Stimulated activated CD4-positive, alpha-beta T cell treated with anti-CD3 and anti-CD28 coated beads, Interleukin-15, amount 100 ng/mL, for 48 hours (primary cell): ENCODE results near the gene SPINK5.

Source experiments
- DNase-seq, 2 donors: peaks; one replicate each; pipeline ENCODE4 v3.0.0-alpha.2; 2020; ENCODE audit warnings: low read depth in 2 of 2

The SPINK5 gene

DNA sequence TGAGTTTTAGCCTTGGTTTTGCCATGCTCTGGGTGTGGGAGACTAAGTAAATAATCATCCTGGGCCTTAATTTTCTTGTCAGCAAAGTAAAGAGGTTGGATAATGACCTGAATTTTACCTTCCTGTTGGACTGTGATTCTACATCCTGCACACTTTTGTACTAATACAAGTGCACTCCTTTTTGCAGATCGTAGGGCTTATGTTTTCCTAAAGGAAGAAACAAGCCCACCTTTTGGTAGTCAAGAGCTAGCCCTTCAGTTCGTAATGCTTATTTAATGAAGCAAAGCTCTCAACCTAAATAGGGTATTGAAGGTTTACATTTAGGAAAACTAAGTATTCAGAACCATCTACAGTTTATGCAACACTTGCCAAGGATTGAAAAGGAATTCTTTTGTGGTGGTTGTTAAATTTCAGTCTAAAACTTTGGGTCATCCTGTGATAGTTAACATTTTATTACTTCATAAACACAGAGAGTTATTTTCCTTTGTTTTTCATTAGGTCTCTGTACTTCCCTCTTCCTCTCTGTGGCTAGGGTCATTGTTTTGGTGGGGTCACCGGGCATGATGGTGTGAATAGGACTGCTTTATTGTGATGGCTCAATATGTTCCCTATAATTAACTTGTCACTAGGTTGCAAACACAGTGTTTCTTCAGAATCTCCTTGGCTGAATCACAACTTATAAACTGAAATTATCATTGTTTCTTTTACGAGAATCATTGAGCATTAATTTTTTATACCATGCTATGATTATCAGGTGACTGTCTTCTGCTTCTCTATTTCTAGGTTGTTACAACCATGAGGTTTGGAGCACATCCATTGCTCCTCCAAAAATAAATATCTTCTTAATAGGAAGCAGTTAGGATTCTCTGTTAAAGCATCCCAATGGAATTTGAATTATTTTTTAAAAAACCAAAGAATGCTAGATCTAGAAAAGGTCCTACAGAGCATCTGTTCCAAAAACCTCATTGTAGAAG is 28.5 kb downstream of the SPINK5 start:
- DNase-seq = no peak

DNA sequence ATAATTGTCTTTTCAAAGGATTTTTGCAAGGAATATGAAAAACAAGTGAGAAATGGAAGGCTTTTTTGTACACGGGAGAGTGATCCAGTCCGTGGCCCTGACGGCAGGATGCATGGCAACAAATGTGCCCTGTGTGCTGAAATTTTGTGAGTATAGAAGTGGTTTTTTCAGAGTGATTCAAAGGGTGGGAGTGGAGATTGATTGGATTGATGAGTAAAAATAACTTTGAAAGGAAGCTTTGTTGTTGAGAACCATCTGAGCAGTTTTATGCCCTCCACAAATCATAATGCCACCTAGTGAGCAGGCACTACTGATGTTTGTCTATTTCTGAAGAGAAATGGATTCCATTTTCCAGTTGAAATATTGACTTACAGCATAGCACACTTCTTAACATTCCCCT is 30.6 kb downstream of the SPINK5 start:
- no peak for DNase-seq

DNA sequence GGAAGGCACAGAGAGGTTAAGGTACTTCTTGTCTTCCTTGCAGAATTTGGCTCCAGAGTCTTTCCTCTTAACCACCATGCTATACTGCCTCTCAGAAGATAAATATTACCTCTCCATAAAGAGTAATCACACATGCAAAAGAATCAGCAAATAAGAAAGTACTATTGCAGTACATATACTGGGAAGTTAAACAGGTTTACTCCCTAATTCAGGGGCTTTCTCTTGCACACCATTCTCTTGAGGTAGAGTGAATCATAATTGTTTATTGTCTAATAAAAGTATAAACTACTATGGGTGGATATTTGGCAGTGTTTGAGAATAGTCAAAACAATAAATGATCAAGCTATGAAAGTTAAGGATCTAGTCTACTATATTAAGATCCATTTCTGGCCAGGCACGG is 40.4 kb downstream of the SPINK5 start:
- no peak for DNase-seq

DNA sequence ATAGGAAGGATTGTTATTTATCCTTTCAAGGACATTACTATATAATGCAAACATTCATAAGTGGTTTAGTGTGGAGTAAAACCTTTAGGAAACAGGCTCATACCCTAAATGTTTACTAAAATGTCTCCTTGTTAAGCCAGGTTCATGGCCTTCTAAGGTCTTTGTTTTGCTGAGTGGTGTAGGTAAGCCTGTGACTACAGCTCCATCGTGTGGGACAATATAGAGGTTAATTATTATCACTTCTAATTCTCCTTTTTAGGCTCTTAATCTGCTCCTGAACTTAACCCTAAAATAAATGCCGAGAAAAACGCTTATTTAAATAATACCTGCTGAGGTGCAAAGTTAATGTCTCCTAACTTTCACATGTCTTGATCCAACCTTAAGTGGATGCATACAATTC is 43.8 kb downstream of the SPINK5 start:
- no peak for DNase-seq

DNA sequence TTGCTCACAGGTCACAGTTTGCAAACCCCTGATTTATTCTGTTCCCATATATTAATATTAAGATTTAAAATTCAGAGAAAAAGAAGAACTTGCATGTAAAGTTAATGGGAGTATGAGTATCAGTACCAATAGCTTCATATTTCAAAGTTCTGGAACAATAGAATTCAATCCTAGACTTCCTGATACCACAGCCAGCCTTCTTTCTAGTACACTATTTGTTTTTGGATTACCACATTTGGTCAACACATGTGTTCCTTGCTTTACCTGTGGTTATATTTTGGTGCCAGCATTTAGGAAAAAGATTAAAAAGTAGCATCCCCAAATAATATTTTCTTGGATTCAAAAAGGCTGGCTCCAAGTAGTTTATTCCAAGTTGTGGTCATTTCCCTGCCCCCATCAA is 49.5 kb downstream of the SPINK5 start:
- DNase-seq = no peak

DNA sequence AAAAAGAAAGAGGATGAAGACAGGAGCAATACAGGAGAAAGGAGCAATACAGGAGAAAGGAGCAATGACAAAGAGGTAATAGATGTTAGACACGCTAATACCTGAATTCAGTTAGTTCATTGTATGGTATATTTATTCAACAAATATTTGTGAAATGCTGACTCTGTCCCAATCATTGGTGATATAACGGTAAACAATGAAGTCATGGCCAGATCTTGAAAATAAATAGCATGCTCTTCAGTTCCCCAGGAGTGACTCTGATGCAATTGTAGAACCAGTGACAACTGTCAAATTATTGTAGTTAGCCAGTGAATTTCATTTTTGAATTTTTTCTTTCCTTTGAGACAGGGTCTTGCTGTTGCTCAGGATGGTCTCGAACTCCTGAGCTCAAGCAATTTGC is 56.5 kb downstream of the SPINK5 start:
- DNase-seq = no peak

DNA sequence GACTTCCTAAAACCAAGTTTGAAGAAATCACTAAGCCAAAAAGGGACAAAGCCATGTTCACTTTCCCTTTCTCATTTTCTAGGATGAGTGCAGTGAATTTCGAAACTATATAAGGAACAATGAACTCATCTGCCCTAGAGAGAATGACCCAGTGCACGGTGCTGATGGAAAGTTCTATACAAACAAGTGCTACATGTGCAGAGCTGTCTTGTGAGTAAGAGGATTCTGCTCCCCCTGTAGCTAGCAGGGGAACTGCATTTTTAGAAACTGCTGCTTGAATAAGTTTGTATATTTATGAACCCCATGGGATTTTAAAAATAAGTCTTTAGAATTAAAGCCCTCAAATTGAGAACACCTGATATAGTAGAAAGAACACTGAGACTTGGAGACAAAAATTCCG is 61.9 kb downstream of the SPINK5 start:
- DNase-seq = no peak

DNA sequence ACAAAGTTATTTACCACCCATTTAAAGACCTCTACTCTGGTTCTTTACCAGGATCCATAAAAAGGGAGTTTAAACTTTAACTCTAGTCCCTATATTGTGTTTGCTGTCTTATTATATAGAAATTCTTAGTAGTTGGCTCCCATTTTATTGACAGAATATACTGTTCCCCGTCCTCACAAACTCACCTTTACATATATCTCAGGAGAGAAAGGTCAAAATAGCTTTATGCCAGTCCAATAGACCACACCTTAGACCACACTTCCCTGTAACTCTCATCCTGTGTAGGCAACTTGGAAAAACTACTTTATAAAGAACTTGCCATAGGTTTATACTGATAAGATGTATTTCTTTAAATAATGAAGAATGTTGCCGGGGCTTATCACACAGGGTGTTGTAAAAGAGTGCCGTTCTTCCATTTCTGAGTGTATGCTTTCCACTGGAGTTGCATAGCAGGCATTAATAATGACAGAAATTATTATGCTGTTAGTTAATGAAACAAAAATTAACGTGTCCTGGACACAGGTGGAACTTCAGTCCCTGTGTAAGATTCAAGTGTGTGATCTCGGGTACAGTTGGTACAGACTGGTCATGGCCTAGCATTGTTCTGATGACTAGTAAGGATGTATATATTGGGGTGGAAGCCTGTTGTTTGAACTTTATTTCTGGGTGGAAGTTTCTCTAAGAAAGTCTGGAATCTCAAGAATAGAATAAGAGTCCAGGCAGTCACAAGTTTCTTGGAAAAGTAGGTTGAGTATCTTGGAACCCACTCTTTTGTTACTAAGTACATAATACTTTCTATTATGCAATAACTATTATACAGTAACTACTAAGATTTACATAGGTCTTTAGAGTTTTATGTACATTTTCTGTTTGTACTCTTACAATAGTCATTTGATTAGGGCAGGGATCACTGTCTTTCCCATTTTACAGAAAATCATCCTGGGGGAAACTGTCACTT is 71.6 kb downstream of the SPINK5 start:
- DNase-seq = no peak

DNA sequence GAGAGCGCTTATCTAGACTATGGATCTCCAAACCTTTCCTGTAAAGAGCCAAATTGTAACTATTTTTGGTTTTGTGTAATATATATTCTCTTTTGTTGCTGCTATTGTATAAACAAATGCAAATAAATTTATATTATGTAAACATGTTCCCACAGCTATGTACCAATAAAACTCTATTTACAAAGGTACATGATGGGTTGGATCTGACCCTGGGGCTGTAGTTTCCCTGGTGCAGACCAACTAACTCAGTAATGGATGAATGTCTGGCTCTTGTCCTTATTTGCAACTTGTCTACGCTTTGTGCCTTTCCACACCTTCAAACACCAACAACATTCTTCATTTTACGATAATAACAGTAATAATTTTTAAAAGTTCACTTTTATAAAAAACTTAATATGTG is 77.1 kb downstream of the SPINK5 start:
- DNase-seq = no peak

DNA sequence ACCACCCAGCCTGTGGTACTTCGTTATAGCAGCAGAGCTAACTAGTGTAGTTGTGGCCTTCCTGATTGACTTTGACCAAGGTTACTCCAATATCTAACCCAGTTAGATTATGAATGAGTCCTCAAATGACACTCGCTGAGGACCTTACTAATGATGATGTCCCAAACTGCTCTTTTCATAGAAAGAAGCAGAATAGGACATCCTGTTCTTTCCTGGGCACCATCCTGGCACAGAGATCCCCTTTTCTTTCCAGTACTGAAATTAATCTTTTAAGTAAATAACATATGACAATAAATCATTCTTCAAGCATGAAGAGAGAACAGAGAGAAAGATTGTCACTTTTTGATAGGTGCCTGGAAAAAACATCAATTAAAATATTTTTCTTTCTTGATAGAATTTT is 77.9 kb downstream of the SPINK5 start:
- DNase-seq = no peak

DNA sequence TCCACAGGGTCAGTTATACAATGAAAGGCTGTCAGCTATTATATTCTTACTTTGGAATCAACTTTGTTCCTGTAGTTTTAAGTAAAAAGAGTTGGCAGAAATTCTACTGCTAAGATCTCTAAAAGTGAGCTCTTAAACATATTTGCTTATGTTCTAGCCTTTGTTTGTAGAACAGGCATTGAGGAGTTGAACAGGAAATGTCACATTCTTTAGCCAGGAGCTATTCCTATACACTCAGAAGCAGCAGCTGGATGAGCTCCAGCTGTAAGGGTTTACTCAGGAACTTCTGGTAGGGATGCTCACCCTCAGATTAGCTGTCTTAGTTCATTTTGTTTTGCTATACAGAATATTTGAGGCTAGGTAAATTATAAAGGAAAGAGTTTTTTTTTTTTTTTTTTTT is 82.1 kb downstream of the SPINK5 start:
- no peak for DNase-seq

DNA sequence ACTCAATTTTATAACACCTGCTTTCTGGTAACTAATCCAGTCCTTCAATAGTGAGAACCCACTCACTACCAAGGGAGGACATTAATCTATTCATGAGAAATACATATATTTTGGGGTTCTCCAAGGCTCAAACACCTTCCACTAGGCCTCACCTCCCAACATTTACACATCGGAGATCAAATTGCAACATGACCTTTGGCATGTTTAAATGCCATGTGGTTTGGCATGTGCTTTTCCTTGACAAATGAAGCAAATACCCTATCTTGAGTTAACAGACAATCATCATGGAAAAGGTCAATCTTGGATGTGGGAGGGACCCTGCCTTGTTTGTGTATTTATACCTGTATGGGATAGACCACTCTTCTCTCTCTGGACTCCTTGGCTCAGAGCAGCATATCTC is 82.7 kb downstream of the SPINK5 start:
- no peak for DNase-seq

DNA sequence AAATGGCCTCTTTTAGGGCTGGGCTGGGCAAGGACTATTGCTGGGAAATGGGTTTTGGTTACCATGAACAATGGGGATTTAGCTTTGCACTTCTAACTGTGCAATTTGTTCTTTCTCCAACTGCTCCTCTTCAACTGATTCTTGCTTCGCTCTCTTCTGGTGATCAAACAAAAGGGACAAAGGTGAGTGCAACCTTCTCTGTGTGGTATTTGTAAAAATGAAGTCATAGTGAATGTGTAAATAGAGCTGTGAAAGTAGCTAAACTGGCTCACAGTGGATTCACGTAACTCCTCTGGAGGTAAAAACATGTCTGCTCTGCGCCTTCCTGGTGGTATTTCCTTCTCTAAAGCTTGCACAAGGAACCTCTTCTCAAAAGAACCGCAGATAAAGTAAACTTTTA is 83.6 kb downstream of the SPINK5 start:
- DNase-seq = no peak

DNA sequence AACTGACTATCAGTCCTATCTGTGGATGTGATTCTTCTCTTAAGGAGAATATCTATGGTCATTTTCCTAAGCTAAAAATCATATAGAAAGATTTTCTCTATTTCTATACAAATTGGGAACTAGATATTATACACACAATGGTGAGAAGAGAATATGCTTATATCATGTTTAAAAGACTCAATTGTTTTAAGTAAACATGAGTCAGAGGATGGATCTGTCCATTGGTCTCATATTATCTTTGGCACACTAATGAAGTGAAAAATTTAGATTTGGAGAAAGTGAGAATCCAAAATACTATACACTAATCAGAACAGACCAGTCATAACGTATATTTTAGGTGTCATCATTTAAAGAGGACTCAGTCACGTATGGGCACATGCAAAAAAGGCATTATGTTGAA is 88.1 kb downstream of the SPINK5 start:
- DNase-seq = no peak

DNA sequence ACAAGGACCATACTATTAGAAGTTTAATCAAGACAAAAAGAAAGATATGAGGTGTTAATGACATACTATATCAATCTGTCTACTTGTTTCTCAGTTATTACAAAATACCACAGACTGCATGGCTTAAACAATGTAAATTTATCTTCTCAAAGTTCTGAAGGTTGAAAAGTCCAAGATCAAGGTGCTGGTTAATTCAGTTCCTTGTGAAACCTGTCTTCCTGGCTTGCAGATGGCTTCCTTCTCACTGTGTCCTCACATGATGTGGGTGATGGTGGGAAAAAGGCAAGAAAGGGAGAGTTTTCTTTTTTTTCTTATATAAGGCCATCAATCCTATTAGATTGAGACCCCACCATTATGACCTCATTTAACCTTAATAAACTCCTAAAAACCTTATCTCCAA is 89.0 kb downstream of the SPINK5 start:
- no peak for DNase-seq

DNA sequence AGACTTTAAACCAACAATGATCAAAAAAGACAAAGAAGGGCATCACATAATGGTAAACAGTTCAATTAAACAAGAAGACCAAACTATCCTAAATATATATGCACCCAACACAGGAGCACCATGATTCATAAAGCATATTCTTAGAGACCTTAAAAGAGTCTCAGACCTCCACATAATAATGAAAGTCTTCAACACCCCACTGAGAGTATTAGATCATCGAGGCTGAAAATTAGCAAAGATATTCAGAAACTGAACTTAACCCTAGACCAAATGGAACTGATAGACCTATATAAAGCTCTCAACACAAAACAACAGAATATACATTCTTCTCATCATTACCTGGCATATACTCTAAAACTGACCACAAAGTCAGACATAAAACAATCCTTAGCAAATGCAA is 92.8 kb downstream of the SPINK5 start:
- no peak for DNase-seq

DNA sequence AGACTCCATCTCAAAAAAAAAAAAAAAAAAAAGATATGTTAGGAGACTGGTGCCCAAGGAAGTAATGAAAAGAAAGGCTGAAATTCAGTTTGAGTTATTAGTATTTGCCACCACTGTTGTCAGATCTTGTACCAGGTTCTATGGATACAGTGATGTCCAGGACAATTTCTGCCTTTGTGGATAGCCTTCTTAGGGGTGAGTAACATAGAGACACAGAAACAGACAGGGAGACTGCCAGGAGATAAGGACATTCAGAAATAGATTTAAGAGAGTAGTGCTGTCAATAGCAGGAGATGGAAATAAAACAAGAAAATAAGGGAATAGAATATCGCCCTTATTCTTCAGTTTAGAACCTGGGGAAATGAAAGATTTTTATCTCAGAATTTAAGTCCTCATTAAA is 98.3 kb downstream of the SPINK5 start:
- no peak for DNase-seq

DNA sequence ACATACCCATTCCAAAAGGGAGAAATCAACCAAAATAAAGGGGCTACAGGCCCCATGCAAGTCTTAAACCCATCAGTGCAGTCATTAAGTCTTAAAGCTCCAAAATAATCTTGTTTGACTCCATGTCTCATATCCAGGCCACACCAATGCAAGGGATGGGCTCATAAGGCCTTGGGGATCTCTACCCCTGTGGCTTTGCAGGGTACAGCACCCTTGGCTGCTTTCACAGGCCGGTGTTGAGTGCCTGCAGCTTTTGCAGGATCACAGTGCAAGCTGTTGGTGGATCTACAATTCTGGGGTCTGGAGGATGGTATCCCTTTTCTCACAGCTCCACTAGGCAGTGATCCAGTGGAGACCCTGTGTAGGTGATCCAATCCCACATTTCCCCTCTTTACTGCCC is 99.6 kb downstream of the SPINK5 start:
- no peak for DNase-seq

DNA sequence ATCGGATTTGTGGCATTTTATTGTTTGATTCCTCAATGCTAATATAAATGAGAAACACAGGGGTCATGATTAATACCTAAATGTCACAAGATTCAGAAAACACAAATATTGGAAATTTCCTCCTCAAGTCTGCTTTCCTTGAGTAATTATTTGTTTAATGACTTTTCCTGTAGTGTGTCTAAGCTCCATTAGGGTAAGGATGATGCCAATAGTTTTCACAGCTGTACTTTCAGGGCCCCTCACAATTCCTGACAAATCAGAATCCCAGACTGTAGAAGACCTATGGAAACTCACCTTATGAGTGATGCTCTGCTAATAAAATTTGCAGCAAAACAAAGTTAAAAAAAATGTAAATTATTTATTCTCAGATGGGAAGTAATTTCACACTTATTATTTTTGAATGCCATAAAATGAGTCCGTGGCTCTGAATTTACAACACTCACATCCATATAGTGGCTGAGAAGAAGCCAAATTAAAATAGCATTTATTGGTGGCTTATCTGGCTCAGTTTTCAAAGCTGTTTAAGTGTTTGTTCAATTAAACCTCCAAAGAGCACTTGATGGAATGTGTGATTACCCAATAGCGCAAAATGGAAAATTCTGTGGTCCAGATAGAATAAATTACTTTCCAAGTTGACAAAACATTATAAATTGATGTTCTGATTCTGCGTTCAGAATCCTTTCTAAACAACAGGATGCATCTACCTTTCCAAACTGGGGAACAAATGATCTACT is 102.9 kb downstream of the SPINK5 start:
- no peak for DNase-seq

DNA sequence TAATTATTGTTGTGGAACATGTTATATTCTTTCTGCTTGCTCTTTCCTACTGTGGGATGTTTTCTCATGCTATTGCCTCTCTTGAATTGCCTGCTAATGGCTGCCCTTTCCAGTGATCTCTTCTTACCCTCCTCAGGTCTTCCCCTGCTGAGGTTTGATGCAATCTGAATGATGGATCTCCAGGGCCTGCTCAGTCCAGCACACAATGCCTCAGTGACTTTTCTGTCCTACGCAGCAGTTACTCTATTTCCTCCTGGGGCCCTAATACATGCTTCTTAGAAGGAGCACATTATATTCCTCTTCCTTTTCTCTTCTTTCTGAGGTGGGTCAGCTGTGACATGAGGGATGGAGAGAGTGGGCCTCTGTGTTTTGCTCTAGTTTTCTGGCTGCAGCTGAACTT is 104.5 kb downstream of the SPINK5 start, which contains the start of gene SPINK14:
Gene SPINK14, plus strand, starts transcription at position 301 of the 400 bp plus-strand sequence. CDS start 1,187 bp downstream, outside the sequence.
- DNase-seq = no peak

DNA sequence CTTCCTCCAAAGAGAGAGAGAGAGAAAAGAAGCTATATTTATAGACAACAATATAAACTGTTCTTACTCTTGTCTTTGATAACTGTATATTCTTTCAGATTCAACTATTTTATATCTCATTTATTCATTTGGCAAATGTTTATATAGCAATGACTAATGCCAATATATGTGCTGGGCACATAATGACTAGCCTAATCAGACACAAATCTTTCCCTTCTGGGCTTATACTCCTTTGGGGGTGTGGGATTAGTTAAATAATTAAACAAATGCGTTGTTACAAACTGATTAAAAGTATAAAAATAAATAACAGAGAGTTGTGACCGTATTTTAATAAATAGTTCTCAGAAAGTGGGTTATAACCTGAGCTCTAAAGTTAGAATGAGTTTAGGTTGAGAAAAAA is 108.6 kb downstream of the SPINK5 start:
- no peak for DNase-seq

DNA sequence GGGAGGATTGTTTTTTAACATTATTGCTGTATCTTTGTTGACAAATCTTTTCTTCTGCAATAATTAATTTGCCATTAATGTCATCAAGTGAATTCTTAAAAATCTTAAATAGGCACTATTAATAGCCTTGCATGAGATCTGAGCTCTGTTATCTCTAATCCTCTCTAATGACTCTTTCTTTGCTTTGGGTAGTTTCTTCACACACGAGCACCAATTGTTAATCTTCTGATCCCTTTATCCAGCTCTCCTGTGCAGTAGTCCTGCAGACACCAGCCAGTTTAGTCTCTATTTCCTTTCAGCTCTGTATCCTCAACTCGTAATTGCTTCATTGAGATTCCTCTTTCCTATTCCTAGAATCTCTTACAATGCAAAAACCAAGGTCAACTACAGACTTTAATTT is 112.7 kb downstream of the SPINK5 start:
- DNase-seq = no peak
